Testis (tissue), 2 donors: ENCODE measurements around the gene MAP3K12.

Experiments used
- CTCF ChIP-seq, 3 experiments: fragments of 450-650 bp in 2 of 3; fragments of 200-600 bp in 1 of 3; sonication (generic) in 1 of 3; IDR thresholded peaks; one replicate each; pipeline ENCODE4 v1.5.1; 2016 to 2019; ENCODE audit warnings: antibody characterized with exemption in 3 of 3, mild to moderate bottlenecking in 2 of 3, moderate library complexity in 1 of 3
- POLR2A ChIP-seq: fragments of 450-650 bp; IDR thresholded peaks from one replicate; pipeline ENCODE4 v1.6.1; 2017; ENCODE audit warnings: antibody characterized with exemption, mild to moderate bottlenecking, moderate library complexity

- TF ChIP-seq CTCF (IDR thresholded peaks at IDR 0.05) (no peak), POLR2A (no peak)
Observed at GRCh38 chr12:53467082-53467481, 32.2 kb downstream of the MAP3K12 start.
